H9 (cell line): Measurements from ENCODE around the gene PPP1R13L. TPM values are rescaled to one million over a fixed set of nuclear protein-coding genes. Genes with fewer than 3 reads are reported as not detected.
A peak's percentile ranks its signal among the peaks of the same experiment; 100 is the strongest.

Experiments used
- DNase-seq: peaks from one replicate; pipeline ENCODE4 v3.0.0-alpha.2; 2017
- H2AFZ ChIP-seq: one replicate; pipeline ENCODE4 v1.6.1; 2013; ENCODE audit warnings: mild to moderate bottlenecking, low read length, control low read depth, moderate library complexity
- H2AK5ac ChIP-seq: 2 replicates; pipeline ENCODE4 v1.6.1; 2013; ENCODE audit warnings: low read length, control low read depth, mixed read lengths; ENCODE audit not compliant: insufficient read length
- H2BK120ac ChIP-seq: one replicate; pipeline ENCODE4 v1.6.1; 2013; ENCODE audit warnings: low read depth, mild to moderate bottlenecking, low read length, control low read depth, inconsistent platforms; ENCODE audit not compliant: poor library complexity, severe bottlenecking
- H2BK12ac ChIP-seq: 2 replicates; pipeline ENCODE4 v1.6.1; 2013; ENCODE audit warnings: low read length, control low read depth, mixed read lengths, low read depth; ENCODE audit not compliant: insufficient read length
- H2BK15ac ChIP-seq: 2 replicates; pipeline ENCODE4 v1.6.1; 2013; ENCODE audit warnings: low read depth, low read length, control low read depth
- H2BK20ac ChIP-seq: one replicate; pipeline ENCODE4 v1.6.1; 2013; ENCODE audit warnings: low read depth, mild to moderate bottlenecking, low read length, control low read depth, inconsistent platforms; ENCODE audit not compliant: poor library complexity, severe bottlenecking
- H2BK5ac ChIP-seq: 2 replicates; pipeline ENCODE4 v1.6.1; 2013; ENCODE audit warnings: low read length, control low read depth, mixed read lengths; ENCODE audit not compliant: insufficient read length
- H3K14ac ChIP-seq: 2 replicates; pipeline ENCODE4 v1.6.1; 2013; ENCODE audit warnings: low read length, control low read depth; ENCODE audit not compliant: insufficient read depth
- H3K18ac ChIP-seq: 2 replicates; pipeline ENCODE4 v1.6.1; 2013; ENCODE audit warnings: low read depth, mild to moderate bottlenecking, mixed read lengths, low read length, control low read depth; ENCODE audit not compliant: insufficient read length
- H3K23ac ChIP-seq: 2 replicates; pipeline ENCODE4 v1.6.1; 2013; ENCODE audit warnings: low read length, control low read depth, mixed read lengths, low read depth; ENCODE audit not compliant: insufficient read length
- H3K23me2 ChIP-seq: 2 replicates; pipeline ENCODE4 v1.6.1; 2013; ENCODE audit warnings: low read depth, mild to moderate bottlenecking, mixed read lengths, low read length, control low read depth; ENCODE audit not compliant: insufficient read length, poor library complexity, severe bottlenecking
- H3K27ac ChIP-seq: 2 replicates; pipeline ENCODE4 v1.5.1; 2013; ENCODE audit warnings: low read length, control low read depth, mixed read lengths, low read depth; ENCODE audit not compliant: insufficient read length
- H3K27me3 ChIP-seq: 2 replicates; pipeline ENCODE4 v1.6.1; 2013; ENCODE audit warnings: low read length, control low read depth, inconsistent platforms; ENCODE audit not compliant: insufficient read depth
- H3K4ac ChIP-seq: 2 replicates; pipeline ENCODE4 v1.6.1; 2013; ENCODE audit warnings: low read depth, mild to moderate bottlenecking, control low read depth, inconsistent platforms, low read length, moderate library complexity
- H3K4me1 ChIP-seq: 2 replicates; pipeline ENCODE4 v1.6.1; 2013; ENCODE audit warnings: low read length, control low read depth, inconsistent platforms; ENCODE audit not compliant: insufficient read depth
- H3K4me2 ChIP-seq: 2 replicates; pipeline ENCODE4 v1.6.1; 2013; ENCODE audit warnings: low read length, control low read depth, mixed read lengths; ENCODE audit not compliant: insufficient read length, insufficient read depth
- H3K56ac ChIP-seq: 2 replicates; pipeline ENCODE4 v1.6.1; 2013; ENCODE audit warnings: low read depth, mild to moderate bottlenecking, mixed read lengths, low read length, control low read depth; ENCODE audit not compliant: insufficient read length
- H3K79me1 ChIP-seq: 2 replicates; pipeline ENCODE4 v1.6.1; 2013; ENCODE audit warnings: low read depth, mild to moderate bottlenecking, moderate library complexity, low read length, control low read depth, inconsistent platforms; ENCODE audit not compliant: insufficient read depth, poor library complexity, severe bottlenecking
- H3K79me2 ChIP-seq: 2 replicates; pipeline ENCODE4 v1.6.1; 2013; ENCODE audit warnings: low read length, control low read depth, inconsistent platforms; ENCODE audit not compliant: insufficient read depth
- H3K9ac ChIP-seq: 2 replicates; pipeline ENCODE4 v1.6.1; 2013; ENCODE audit warnings: low read length, control low read depth, mixed read lengths; ENCODE audit not compliant: insufficient read length; ENCODE audit errors: extremely low read depth
- H3K9me3 ChIP-seq: one replicate; pipeline ENCODE4 v1.6.1; 2013; ENCODE audit warnings: low read depth, low read length, inconsistent platforms; ENCODE audit not compliant: control insufficient read depth
- H3T11ph ChIP-seq: one replicate; pipeline ENCODE4 v1.6.1; 2013; ENCODE audit warnings: mild to moderate bottlenecking, low read length, control low read depth, inconsistent platforms
- H4K20me1 ChIP-seq: one replicate; pipeline ENCODE4 v1.6.1; 2013; ENCODE audit not compliant: control insufficient read depth, insufficient read length, insufficient read depth
- H4K5ac ChIP-seq: 2 replicates; pipeline ENCODE4 v1.6.1; 2013; ENCODE audit warnings: low read depth, mild to moderate bottlenecking, mixed read lengths, low read length, control low read depth; ENCODE audit not compliant: insufficient read length
- H4K8ac ChIP-seq: replicated peaks from 2 replicates; pipeline ENCODE4 v1.6.1; 2013; ENCODE audit warnings: low read length, control low read depth, mixed read lengths, low read depth; ENCODE audit not compliant: insufficient read length
- H4K91ac ChIP-seq: 2 replicates; pipeline ENCODE4 v1.6.1; 2013; ENCODE audit warnings: low read depth, mild to moderate bottlenecking, moderate library complexity, mixed read lengths, low read length, control low read depth; ENCODE audit not compliant: insufficient read length
- H3K27ac Mint-ChIP-seq, 3 experiments: 2 replicates in 2 of 3; 3 replicates in 1 of 3; pipeline ENCODE4 v1.8.0; 2020 to 2021; ENCODE audit warnings: mixed read lengths in 3 of 3, mild to moderate bottlenecking in 1 of 3, moderate library complexity in 1 of 3
- H3K27me3 Mint-ChIP-seq: 2 replicates; pipeline ENCODE4 v1.8.0; 2021; ENCODE audit warnings: low read depth, mild to moderate bottlenecking, moderate library complexity, mixed read lengths
- H3K36me3 Mint-ChIP-seq, 3 experiments: 2 replicates in 2 of 3; 3 replicates in 1 of 3; pipeline ENCODE4 v1.8.0; 2020 to 2021; ENCODE audit warnings: low read depth in 3 of 3, mixed read lengths in 3 of 3; ENCODE audit not compliant: insufficient read depth in 1 of 3
- H3K4me1 Mint-ChIP-seq, 2 experiments: 2 replicates each; pipeline ENCODE4 v1.8.0; 2020; ENCODE audit warnings: mixed read lengths in 2 of 2
- H3K4me3 Mint-ChIP-seq, 2 experiments: 2 replicates in 1 of 2; 3 replicates in 1 of 2; pipeline ENCODE4 v1.8.0; 2020 to 2021; ENCODE audit warnings: mild to moderate bottlenecking in 2 of 2, mixed read lengths in 2 of 2, moderate library complexity in 1 of 2
- H3K9me3 Mint-ChIP-seq, 2 experiments: 2 replicates in 1 of 2; 3 replicates in 1 of 2; pipeline ENCODE4 v1.8.0; 2020; ENCODE audit warnings: mild to moderate bottlenecking in 2 of 2, mixed read lengths in 2 of 2, moderate library complexity in 1 of 2
- WGBS: extraction: QIAGEN DNeasy Blood & Tissue Kit; methylation state at CpG from one replicate; pipeline ENCODE4 v1.1.7; 2013; ENCODE audit warnings: missing lambda C conversion rate, low lambda C conversion rate, mixed read lengths; ENCODE audit not compliant: insufficient read length; ENCODE audit errors: extremely low coverage; 5-methylcytosine and 5-hydroxymethylcytosine counted together
- total RNA-seq: library from RNA; stranded (reverse); gene quantifications from 2 replicates; pipeline ENCODE4 v1.2.1, GENCODE V29; 2021
- TF ChIP-seq, protein P1 (sequence below): fragments of 200-600 bp; sonication (generic); conservative IDR thresholded peaks from 3 replicates; pipeline ENCODE4 v1.8.0; 2021; ENCODE audit warnings: antibody characterized with exemption, mild to moderate bottlenecking

PPP1R13L gene
- total RNA-seq, 1 experiment from 2014 or later: 42.6 TPM

DNA sequence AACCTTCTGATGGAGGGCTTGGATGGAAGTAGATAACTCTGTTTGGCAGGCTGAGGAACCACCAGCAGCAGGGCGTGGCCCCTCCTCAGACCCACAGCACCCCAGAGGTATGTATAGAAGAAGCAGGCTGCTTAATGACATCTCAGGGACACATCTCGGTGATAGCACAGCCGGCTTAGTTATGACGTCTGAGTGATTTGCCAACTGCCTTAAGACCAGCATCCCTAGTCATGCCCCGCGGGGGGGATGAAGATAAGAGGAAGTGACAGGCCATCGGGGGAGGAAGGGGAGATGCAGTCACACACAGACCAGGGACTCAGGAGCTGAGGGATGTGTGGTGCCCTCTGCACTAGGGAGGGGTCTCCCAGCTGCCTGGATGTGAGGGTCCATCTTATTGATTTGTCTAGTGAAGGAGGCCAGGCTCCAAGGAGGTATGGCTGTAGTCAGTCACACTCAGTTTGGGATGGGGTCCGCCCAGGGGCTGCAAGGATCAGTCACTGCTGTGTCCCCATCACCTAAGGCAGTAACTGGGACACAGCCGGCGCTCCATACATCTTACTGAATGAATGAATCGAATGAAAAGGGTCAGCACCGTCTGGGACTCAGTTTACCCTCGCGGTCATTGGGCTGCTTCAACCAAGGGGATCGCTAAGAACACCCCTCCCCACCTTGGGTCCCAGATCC, 38.1 kb upstream of the PPP1R13L start:
- Mint-ChIP-seq H3K27ac (peak overlapping the region; percentile 44 to 89 (median 54); a peak in 3 of 7 replicates), H3K27me3 (peaks cover 4% of the 10 kb centered on the region; the same call in 1 of the 2 replicates), H3K36me3 (no peaks in the 10 kb centered on the region), H3K4me3 (peak overlapping the region; percentile 77 to 94), H3K4me1 (peaks cover 26 to 35% of the 10 kb centered on the region in 2 experiments), H3K9me3 (no peaks in the 10 kb centered on the region; a peak in 1 of 5 replicates)
- peak; percentile 68 for DNase-seq
- Histone ChIP-seq H3K23ac (no peak overlapping the region), H2BK20ac (no peak overlapping the region), H2AFZ (no peak overlapping the region), H3K4me2 (peak overlapping the region; percentile 76), H3K79me2 (no peaks in the 10 kb centered on the region), H3K27ac (no peak overlapping the region), H4K20me1 (no peaks in the 10 kb centered on the region), H3K14ac (peak overlapping the region; percentile 68; the same call in 1 of the 2 replicates), H3K56ac (no peak overlapping the region), H2AK5ac (no peak overlapping the region), H4K91ac (no peak overlapping the region), H3T11ph (no peak overlapping the region), H3K27me3 (no peaks in the 10 kb centered on the region), H2BK15ac (no peak overlapping the region), H2BK5ac (no peak overlapping the region), H2BK120ac (no peak overlapping the region), H2BK12ac (peak overlapping the region; percentile 3), H3K79me1 (no peaks in the 10 kb centered on the region), H3K23me2 (peaks cover 10% of the 10 kb centered on the region), H4K8ac (no peak overlapping the region), H3K4ac (no peak overlapping the region; the same call in 1 of the 2 replicates), H3K9me3 (no peaks in the 10 kb centered on the region), H4K5ac (no peak overlapping the region), H3K9ac (peak overlapping the region; percentile 5), H3K18ac (peak overlapping the region; percentile 88), H3K4me1 (peaks cover 2% of the 10 kb centered on the region; the same call in 1 of the 2 replicates)
- no CpG with 5 or more reads among the region's 15 CpGs for WGBS
- TF ChIP-seq, protein P1, sequence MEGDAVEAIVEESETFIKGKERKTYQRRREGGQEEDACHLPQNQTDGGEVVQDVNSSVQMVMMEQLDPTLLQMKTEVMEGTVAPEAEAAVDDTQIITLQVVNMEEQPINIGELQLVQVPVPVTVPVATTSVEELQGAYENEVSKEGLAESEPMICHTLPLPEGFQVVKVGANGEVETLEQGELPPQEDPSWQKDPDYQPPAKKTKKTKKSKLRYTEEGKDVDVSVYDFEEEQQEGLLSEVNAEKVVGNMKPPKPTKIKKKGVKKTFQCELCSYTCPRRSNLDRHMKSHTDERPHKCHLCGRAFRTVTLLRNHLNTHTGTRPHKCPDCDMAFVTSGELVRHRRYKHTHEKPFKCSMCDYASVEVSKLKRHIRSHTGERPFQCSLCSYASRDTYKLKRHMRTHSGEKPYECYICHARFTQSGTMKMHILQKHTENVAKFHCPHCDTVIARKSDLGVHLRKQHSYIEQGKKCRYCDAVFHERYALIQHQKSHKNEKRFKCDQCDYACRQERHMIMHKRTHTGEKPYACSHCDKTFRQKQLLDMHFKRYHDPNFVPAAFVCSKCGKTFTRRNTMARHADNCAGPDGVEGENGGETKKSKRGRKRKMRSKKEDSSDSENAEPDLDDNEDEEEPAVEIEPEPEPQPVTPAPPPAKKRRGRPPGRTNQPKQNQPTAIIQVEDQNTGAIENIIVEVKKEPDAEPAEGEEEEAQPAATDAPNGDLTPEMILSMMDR: no peak
